Mammary epithelial cell (primary cell): ENCODE data around the gene CAPN11.

Experiments
- EZH2 ChIP-seq: IDR thresholded peaks from 2 replicates; pipeline ENCODE4 v1.6.1; 2012; ENCODE audit warnings: low read length, inconsistent platforms, borderline replicate concordance
- TF ChIP-seq, protein P1 (sequence below), 2 donors: IDR thresholded peaks in 1 of 2; conservative IDR thresholded peaks in 1 of 2; 2 replicates each; pipeline ENCODE4 v1.5.1; 2011 to 2012; ENCODE audit warnings: inconsistent platforms in 2 of 2, low read length in 2 of 2, mild to moderate bottlenecking in 2 of 2, control low read depth in 1 of 2, low read depth in 1 of 2; ENCODE audit not compliant: insufficient read depth in 1 of 2; ENCODE audit errors: extremely low read depth in 1 of 2

DNA sequence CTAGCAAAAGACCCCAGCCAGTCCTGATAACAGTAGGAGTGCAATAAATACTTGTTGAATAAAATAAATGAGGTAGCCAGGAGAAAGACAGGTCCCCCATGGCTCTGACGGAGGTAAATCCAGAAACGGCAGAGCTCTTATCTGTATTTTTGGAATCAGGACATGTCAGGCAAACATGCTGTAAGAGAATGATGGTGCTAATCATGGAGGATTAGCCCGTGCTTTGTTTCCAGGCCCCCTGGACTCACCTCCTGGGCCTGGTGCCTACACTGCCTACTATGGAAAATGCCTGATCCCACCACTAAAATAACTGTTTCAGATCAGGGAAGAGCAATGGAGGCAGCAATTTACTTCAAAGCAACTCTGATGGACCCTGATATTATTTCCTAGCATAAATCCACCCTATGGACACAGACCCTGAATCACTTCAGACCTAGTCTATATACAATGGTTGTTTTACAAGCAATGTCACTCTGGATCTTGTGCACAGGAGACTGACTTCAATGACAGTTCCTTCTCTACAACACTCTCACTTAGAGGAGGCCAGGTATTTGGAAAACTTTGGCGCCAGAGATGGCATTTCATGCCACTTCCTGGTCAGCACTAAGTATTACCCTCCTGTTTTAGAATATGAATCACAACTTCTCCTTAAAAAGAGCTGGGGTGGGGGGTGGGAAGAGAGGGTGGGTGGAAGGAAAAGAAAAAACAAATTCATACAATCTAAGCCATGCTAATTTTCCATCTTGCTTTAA lies 37.8 kb upstream of the CAPN11 start:
- TF ChIP-seq, protein P1, sequence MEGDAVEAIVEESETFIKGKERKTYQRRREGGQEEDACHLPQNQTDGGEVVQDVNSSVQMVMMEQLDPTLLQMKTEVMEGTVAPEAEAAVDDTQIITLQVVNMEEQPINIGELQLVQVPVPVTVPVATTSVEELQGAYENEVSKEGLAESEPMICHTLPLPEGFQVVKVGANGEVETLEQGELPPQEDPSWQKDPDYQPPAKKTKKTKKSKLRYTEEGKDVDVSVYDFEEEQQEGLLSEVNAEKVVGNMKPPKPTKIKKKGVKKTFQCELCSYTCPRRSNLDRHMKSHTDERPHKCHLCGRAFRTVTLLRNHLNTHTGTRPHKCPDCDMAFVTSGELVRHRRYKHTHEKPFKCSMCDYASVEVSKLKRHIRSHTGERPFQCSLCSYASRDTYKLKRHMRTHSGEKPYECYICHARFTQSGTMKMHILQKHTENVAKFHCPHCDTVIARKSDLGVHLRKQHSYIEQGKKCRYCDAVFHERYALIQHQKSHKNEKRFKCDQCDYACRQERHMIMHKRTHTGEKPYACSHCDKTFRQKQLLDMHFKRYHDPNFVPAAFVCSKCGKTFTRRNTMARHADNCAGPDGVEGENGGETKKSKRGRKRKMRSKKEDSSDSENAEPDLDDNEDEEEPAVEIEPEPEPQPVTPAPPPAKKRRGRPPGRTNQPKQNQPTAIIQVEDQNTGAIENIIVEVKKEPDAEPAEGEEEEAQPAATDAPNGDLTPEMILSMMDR (conservative IDR thresholded peaks at IDR 0.05 in 1 of 2, IDR thresholded peaks at IDR 0.05 in 1 of 2; ENCODE audit: extremely low read depth in 1 of 2, insufficient read depth in 1 of 2, low read depth in 1 of 2, low read length in 2 of 2), result no peak
- no peak for TF ChIP-seq EZH2
